ENCODE results near the gene HOXD9.

The HOXD9 gene

GRCh38 chr2:176164611-176165369 lies 42.3 kb downstream of the HOXD9 start:
- Histone ChIP-seq H3K4me3 (ENCODE audit: low read depth, low read length) (no peak overlapping the region), H3K23ac (ENCODE audit: low read length) (no peak overlapping the region)

GRCh38 chr2:176165370-176166050 lies 43.0 kb downstream of the HOXD9 start:
- no peak overlapping the region for H2AK5ac ChIP-seq (ENCODE audit: low read length)
- H2BK120ac ChIP-seq (ENCODE audit: insufficient read depth, low read length, poor library complexity) = no peak overlapping the region
- no peak overlapping the region for H4K91ac ChIP-seq (ENCODE audit: low read depth, low read length)
- no peak overlapping the region for H4K8ac ChIP-seq (ENCODE audit: low read depth, low read length)
- no peak overlapping the region for H3K14ac ChIP-seq (ENCODE audit: low read length)
- peaks cover 70% of the 10 kb centered on the region for H3K27me3 ChIP-seq (ENCODE audit: insufficient read depth, low read length)
- no CpG with 5 or more reads among the region's 26 CpGs for WGBS (ENCODE audit: extremely low coverage, insufficient coverage, insufficient read length)
- H2BK12ac ChIP-seq (ENCODE audit: low read length) = no peak overlapping the region
- no peak overlapping the region for H3K4me3 ChIP-seq (ENCODE audit: low read depth, low read length)
- no peaks in the 10 kb centered on the region for H3K4me1 ChIP-seq (ENCODE audit: control insufficient read depth in 1 of 2, insufficient read depth in 2 of 2, low read length in 2 of 2)
- DNase-seq = no peak
- H3K4ac ChIP-seq (ENCODE audit: low read depth, low read length) = no peak overlapping the region
- H3K79me2 ChIP-seq (ENCODE audit: control insufficient read depth, insufficient read depth, low read length, poor library complexity) = no peaks in the 10 kb centered on the region
- no peak overlapping the region for H3K23ac ChIP-seq (ENCODE audit: low read length)
- H3K18ac ChIP-seq (ENCODE audit: low read length) = no peak overlapping the region
- no peak overlapping the region for H2AFZ ChIP-seq (ENCODE audit: insufficient read depth, low read length, poor library complexity)
- peaks cover 17% of the 10 kb centered on the region for H3K9me3 ChIP-seq (ENCODE audit: insufficient read depth, low read depth, low read length)
- no peak overlapping the region for H2BK5ac ChIP-seq (ENCODE audit: low read depth, low read length, poor library complexity)
- no peak overlapping the region for H3K9ac ChIP-seq (ENCODE audit: low read length)
- no peak overlapping the region for H4K12ac ChIP-seq (ENCODE audit: low read depth, low read length)
- H3K79me1 ChIP-seq (ENCODE audit: low read length) = no peaks in the 10 kb centered on the region
- no peaks in the 10 kb centered on the region for H3K36me3 ChIP-seq (ENCODE audit: control insufficient read depth in 1 of 2, insufficient read depth in 2 of 2, low read length in 2 of 2)
- no peak overlapping the region for H3K27ac ChIP-seq (ENCODE audit: low read depth, low read length)
- no peak overlapping the region for H3K4me2 ChIP-seq (ENCODE audit: low read length)

More at GRCh38 chr2:176164611-176165369, 42.3 kb downstream of the HOXD9 start:
- peaks cover 76% of the 10 kb centered on the region for H3K27me3 ChIP-seq (ENCODE audit: insufficient read depth, low read length)
- no peak overlapping the region for H3K9ac ChIP-seq (ENCODE audit: low read length)
- H3K27ac ChIP-seq (ENCODE audit: low read depth, low read length) = no peak overlapping the region
- H3K79me1 ChIP-seq (ENCODE audit: low read length) = no peaks in the 10 kb centered on the region
- H2AK5ac ChIP-seq (ENCODE audit: low read length) = no peak overlapping the region
- no peak overlapping the region for H2AFZ ChIP-seq (ENCODE audit: insufficient read depth, low read length, poor library complexity)
- H3K4me2 ChIP-seq (ENCODE audit: low read length) = no peak overlapping the region
- H2BK120ac ChIP-seq (ENCODE audit: insufficient read depth, low read length, poor library complexity) = no peak overlapping the region
- no peak overlapping the region for H4K8ac ChIP-seq (ENCODE audit: low read depth, low read length)
- H3K9me3 ChIP-seq (ENCODE audit: insufficient read depth, low read depth, low read length) = peaks cover 23% of the 10 kb centered on the region
- H3K79me2 ChIP-seq (ENCODE audit: control insufficient read depth, insufficient read depth, low read length, poor library complexity) = no peaks in the 10 kb centered on the region
- peaks cover 0 to 6% of the 10 kb centered on the region in 2 experiments for H3K4me1 ChIP-seq (ENCODE audit: control insufficient read depth in 1 of 2, insufficient read depth in 2 of 2, low read length in 2 of 2)
- H4K91ac ChIP-seq (ENCODE audit: low read depth, low read length) = no peak overlapping the region
- no peak overlapping the region for H2BK5ac ChIP-seq (ENCODE audit: low read depth, low read length, poor library complexity)
- H3K4ac ChIP-seq (ENCODE audit: low read depth, low read length) = no peak overlapping the region
- no peaks in the 10 kb centered on the region for H3K36me3 ChIP-seq (ENCODE audit: control insufficient read depth in 1 of 2, insufficient read depth in 2 of 2, low read length in 2 of 2)
- no peak overlapping the region for H4K12ac ChIP-seq (ENCODE audit: low read depth, low read length)
- DNase-seq = no peak
- no peak overlapping the region for H3K14ac ChIP-seq (ENCODE audit: low read length)
- no peak overlapping the region for H2BK12ac ChIP-seq (ENCODE audit: low read length)
- H3K18ac ChIP-seq (ENCODE audit: low read length) = no peak overlapping the region
- no CpG with 5 or more reads among the region's 52 CpGs for WGBS (ENCODE audit: extremely low coverage, insufficient coverage, insufficient read length)

- Histone ChIP-seq H2BK5ac (ENCODE audit: low read depth, low read length, poor library complexity) (no peak overlapping the region), H3K23ac (ENCODE audit: low read length) (no peak overlapping the region), H2BK120ac (ENCODE audit: insufficient read depth, low read length, poor library complexity) (no peak overlapping the region), H4K8ac (ENCODE audit: low read depth, low read length) (no peak overlapping the region), H3K9ac (ENCODE audit: low read length) (no peak overlapping the region), H3K18ac (ENCODE audit: low read length) (no peak overlapping the region), H2AFZ (ENCODE audit: insufficient read depth, low read length, poor library complexity) (no peak overlapping the region), H4K12ac (ENCODE audit: low read depth, low read length) (no peak overlapping the region), H3K4me3 (ENCODE audit: low read depth, low read length) (no peak overlapping the region), H3K79me2 (ENCODE audit: control insufficient read depth, insufficient read depth, low read length, poor library complexity) (no peaks in the 10 kb centered on the region), H3K4me1 (ENCODE audit: control insufficient read depth in 1 of 2, insufficient read depth in 2 of 2, low read length in 2 of 2) (no peaks in the 10 kb centered on the region), H3K4ac (ENCODE audit: low read depth, low read length) (no peak overlapping the region), H3K27me3 (ENCODE audit: insufficient read depth, low read length) (peaks cover 69% of the 10 kb centered on the region), H3K27ac (ENCODE audit: low read depth, low read length) (no peak overlapping the region), H3K79me1 (ENCODE audit: low read length) (no peaks in the 10 kb centered on the region), H3K9me3 (ENCODE audit: insufficient read depth, low read depth, low read length) (peaks cover 14% of the 10 kb centered on the region), H4K91ac (ENCODE audit: low read depth, low read length) (no peak overlapping the region), H3K36me3 (ENCODE audit: control insufficient read depth in 1 of 2, insufficient read depth in 2 of 2, low read length in 2 of 2) (no peaks in the 10 kb centered on the region), H2AK5ac (ENCODE audit: low read length) (no peak overlapping the region), H3K14ac (ENCODE audit: low read length) (no peak overlapping the region), H3K4me2 (ENCODE audit: low read length) (no peak overlapping the region), H2BK12ac (ENCODE audit: low read length) (no peak overlapping the region)
- DNase-seq = no peak
- WGBS (ENCODE audit: extremely low coverage, insufficient coverage, insufficient read length) = no CpG with 5 or more reads among the region's 2 CpGs
Observed at GRCh38 chr2:176166272-176166671, 43.8 kb downstream of the HOXD9 start.

DNA sequence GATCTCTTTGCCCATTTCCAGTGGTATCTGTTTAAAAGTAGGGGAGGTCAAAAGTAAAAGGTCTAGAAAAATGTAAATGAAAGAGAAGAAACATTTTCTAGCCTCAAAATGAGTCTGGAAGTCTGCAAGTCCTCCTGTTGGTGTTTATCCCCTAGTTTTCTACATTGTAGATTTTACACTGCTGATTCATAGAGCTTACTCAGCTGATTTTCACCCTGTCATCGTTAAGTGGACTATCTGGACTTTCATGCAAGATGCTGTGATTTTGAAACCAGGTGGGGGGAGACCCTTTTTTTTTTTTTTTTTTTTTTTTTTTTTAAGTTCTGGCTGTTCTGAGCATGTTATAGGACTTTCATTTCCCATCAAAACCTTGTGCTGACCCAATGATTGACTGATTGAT lies 44.9 kb downstream of the HOXD9 start:
- Histone ChIP-seq H3K79me2 (ENCODE audit: control insufficient read depth, insufficient read depth, low read length, poor library complexity) (no peaks in the 10 kb centered on the region), H3K27me3 (ENCODE audit: insufficient read depth, low read length) (peaks cover 69% of the 10 kb centered on the region), H4K12ac (ENCODE audit: low read depth, low read length) (no peak overlapping the region), H2BK120ac (ENCODE audit: insufficient read depth, low read length, poor library complexity) (no peak overlapping the region), H3K18ac (ENCODE audit: low read length) (no peak overlapping the region), H3K4ac (ENCODE audit: low read depth, low read length) (no peak overlapping the region), H2AFZ (ENCODE audit: insufficient read depth, low read length, poor library complexity) (no peak overlapping the region), H4K8ac (ENCODE audit: low read depth, low read length) (no peak overlapping the region), H3K9me3 (ENCODE audit: insufficient read depth, low read depth, low read length) (peaks cover 21% of the 10 kb centered on the region), H3K79me1 (ENCODE audit: low read length) (no peaks in the 10 kb centered on the region), H3K4me2 (ENCODE audit: low read length) (no peak overlapping the region), H4K91ac (ENCODE audit: low read depth, low read length) (no peak overlapping the region), H3K14ac (ENCODE audit: low read length) (no peak overlapping the region), H3K4me3 (ENCODE audit: low read depth, low read length) (no peak overlapping the region), H2BK5ac (ENCODE audit: low read depth, low read length, poor library complexity) (no peak overlapping the region), H2BK12ac (ENCODE audit: low read length) (no peak overlapping the region), H3K4me1 (ENCODE audit: control insufficient read depth in 1 of 2, insufficient read depth in 2 of 2, low read length in 2 of 2) (peaks cover 0 to 6% of the 10 kb centered on the region in 2 experiments), H3K36me3 (ENCODE audit: control insufficient read depth in 1 of 2, insufficient read depth in 2 of 2, low read length in 2 of 2) (no peaks in the 10 kb centered on the region), H3K27ac (ENCODE audit: low read depth, low read length) (no peak overlapping the region), H3K23ac (ENCODE audit: low read length) (no peak overlapping the region), H3K9ac (ENCODE audit: low read length) (no peak overlapping the region), H2AK5ac (ENCODE audit: low read length) (no peak overlapping the region)
- no peak for DNase-seq
- no CpG with 5 or more reads among the region's 1 CpG for WGBS (ENCODE audit: extremely low coverage, insufficient coverage, insufficient read length)

Data from trophoblast cell (in vitro differentiated cells and primary cell).